Measurements from ENCODE around the gene FMO5. TPM values are rescaled to one million over a fixed set of nuclear protein-coding genes. Genes with fewer than 3 reads are reported as not detected.

The FMO5 gene
- total RNA-seq, 1 experiment from 2014 or later, result 0.61 TPM

DNA sequence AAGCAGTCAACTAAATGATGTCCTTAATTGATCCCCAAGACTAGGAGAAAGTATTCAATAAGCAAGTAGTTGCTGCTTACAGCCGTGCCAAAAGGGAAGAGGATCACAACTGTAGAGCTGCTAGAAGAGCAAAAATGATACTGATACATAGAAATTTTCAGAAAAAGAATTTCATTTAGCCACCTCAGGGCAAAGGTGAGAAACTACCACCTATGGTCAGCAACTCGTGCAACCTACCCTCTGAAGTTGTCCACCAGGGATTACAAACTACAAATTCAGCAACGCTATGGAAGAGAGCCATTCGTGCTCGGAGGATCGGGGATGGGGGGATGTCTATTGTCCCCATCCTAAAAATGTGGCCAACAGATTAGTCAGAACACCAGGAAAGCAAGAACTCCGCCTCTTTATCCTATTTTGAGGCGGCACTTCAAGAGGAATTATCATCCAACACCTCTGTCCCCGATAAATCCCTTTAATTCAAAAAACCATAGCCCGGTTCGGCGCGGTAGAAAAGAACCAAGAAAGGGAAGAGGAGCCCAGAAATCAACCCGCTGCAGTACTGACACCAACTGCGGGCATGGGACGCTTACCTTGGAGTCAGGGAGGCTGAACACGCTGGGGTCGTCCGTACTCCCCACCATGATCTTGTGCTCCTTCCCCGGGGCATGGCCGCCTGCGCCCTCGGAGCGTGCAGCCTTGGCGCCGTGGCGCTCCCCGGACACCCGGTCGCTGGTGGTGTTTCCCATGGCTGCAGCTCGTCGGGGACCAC, 53.6 kb downstream of the FMO5 start:
- intact Hi-C loops (cut with micrococcal nuclease; ENCODE audit: unreplicated experiment), result loop anchor here (1.0 to 5.0 kb wide), 5 partner anchors 53 to 221 kb away; partner anchors contain the start of gene FMO5

DNA sequence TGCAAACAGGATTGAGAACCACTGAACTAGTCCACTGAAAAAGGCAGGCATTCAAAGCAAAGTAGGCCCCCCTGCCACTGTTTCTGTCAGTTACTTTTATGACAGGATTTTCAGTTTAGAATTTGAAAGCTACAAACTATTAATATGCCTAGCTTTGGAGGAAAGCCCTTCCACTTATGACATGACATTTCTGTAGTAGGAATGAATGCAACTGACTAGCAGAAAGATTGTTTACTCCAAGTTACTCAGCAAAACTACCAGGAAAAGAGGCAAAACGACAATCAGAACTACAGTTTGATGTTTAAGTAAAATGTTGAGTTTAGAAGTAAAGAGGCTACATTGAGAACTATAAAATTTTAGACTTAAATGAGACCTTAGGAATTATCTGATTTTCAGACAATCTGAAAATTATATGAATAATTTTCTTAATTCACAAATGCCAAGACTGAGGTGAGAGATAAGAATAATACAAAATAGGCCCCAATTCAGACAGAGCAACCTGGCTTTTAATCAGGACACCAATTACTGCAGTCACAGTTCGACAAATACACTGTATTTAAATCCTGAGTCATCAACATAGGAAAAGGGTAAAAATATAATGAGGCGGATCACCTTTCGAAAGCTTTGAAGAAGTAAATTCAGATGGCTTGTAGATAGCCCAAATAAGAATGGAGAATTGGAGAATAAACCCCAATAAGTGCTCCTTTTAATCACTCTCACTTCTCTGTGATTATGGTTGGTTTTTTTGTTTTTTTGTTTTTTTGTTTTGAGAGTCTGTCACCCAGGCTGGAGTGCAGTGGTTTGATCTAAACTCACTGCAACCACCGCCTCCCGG, 55.1 kb downstream of the FMO5 start:
- CTCF ChIA-PET, result interaction anchor here (0.9 kb wide), 1 partner anchor 8 kb away, joined by 3 read pairs; no protein-coding TSS in a partner anchor
- peaks cover 39% of the 10 kb centered on the region for H3K36me3 Mint-ChIP-seq (ENCODE audit: insufficient read depth, unreplicated experiment)
- H3K4me1 Mint-ChIP-seq (ENCODE audit: low read depth, unreplicated experiment), result peaks cover 39% of the 10 kb centered on the region
- intact Hi-C loops (cut with micrococcal nuclease; ENCODE audit: unreplicated experiment), result loop anchor here (5.0 kb wide), 2 partner anchors 88 to 222 kb away; no protein-coding TSS in a partner anchor
- H3K9me3 Mint-ChIP-seq (ENCODE audit: low read depth, unreplicated experiment), result no peaks in the 10 kb centered on the region
- H3K27ac Mint-ChIP-seq (ENCODE audit: unreplicated experiment), result no peak overlapping the region
- no peaks in the 10 kb centered on the region for H3K27me3 Mint-ChIP-seq (ENCODE audit: unreplicated experiment)
- no peak for DNase-seq
- BruUV-seq (replicated peaks), result no TSS peak
- TF ChIP-seq, protein P1, sequence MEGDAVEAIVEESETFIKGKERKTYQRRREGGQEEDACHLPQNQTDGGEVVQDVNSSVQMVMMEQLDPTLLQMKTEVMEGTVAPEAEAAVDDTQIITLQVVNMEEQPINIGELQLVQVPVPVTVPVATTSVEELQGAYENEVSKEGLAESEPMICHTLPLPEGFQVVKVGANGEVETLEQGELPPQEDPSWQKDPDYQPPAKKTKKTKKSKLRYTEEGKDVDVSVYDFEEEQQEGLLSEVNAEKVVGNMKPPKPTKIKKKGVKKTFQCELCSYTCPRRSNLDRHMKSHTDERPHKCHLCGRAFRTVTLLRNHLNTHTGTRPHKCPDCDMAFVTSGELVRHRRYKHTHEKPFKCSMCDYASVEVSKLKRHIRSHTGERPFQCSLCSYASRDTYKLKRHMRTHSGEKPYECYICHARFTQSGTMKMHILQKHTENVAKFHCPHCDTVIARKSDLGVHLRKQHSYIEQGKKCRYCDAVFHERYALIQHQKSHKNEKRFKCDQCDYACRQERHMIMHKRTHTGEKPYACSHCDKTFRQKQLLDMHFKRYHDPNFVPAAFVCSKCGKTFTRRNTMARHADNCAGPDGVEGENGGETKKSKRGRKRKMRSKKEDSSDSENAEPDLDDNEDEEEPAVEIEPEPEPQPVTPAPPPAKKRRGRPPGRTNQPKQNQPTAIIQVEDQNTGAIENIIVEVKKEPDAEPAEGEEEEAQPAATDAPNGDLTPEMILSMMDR (IDR thresholded peaks at IDR 0.05; ENCODE audit: unreplicated experiment), result no peak
- H3K4me3 Mint-ChIP-seq (ENCODE audit: low read depth, unreplicated experiment), result peak overlapping the region; percentile 100

More for the DNA sequence above, 53.6 kb downstream of the FMO5 start:
- no peaks in the 10 kb centered on the region for H3K27me3 Mint-ChIP-seq (ENCODE audit: unreplicated experiment)
- H3K4me1 Mint-ChIP-seq (ENCODE audit: low read depth, unreplicated experiment), result peaks cover 39% of the 10 kb centered on the region
- H3K36me3 Mint-ChIP-seq (ENCODE audit: insufficient read depth, unreplicated experiment), result peaks cover 33% of the 10 kb centered on the region
- H3K4me3 Mint-ChIP-seq (ENCODE audit: low read depth, unreplicated experiment), result peak overlapping the region; percentile 100
- DNase-seq, result no peak
- peak overlapping the region; percentile 99 for H3K27ac Mint-ChIP-seq (ENCODE audit: unreplicated experiment)
- no peaks in the 10 kb centered on the region for H3K9me3 Mint-ChIP-seq (ENCODE audit: low read depth, unreplicated experiment)
- TF ChIP-seq, protein P1 (IDR thresholded peaks at IDR 0.05; ENCODE audit: unreplicated experiment), result no peak
- no TSS peak for BruUV-seq (replicated peaks)
- CTCF ChIA-PET, result interaction anchor here (0.5 to 1.0 kb wide), 3 partner anchors 51 to 72 kb away, joined by 3 to 4 read pairs (median 4); partner anchors contain the start of gene CHD1L

DNA sequence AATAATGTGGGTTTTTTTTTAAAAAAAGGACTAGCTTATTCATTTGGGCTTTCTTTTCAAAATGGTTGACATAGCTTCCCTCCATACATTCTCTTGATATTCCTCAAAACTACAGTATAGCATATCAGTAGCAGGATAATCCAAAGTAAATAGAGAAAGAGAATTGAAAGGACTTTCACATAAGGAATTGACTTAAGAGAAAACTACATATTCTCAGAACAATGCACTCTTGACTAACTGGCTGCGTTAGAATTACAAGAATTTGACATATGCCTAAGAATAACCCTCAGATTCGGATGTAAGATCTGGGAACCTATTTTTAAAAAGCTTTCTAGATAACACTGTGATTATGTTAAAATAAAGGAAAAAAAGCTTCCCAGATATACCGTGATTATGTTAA, 56.0 kb downstream of the FMO5 start:
- TF ChIP-seq, protein P1 (IDR thresholded peaks at IDR 0.05; ENCODE audit: unreplicated experiment), result no peak
- H3K27me3 Mint-ChIP-seq (ENCODE audit: unreplicated experiment), result no peaks in the 10 kb centered on the region
- intact Hi-C loops (cut with micrococcal nuclease; ENCODE audit: unreplicated experiment), result no loop called here
- CTCF ChIA-PET, result interaction anchor here (0.6 to 1.1 kb wide), 2 partner anchors 58 to 74 kb away, joined by 3 read pairs; no protein-coding TSS in a partner anchor
- DNase-seq, result no peak
- no peaks in the 10 kb centered on the region for H3K9me3 Mint-ChIP-seq (ENCODE audit: low read depth, unreplicated experiment)
- H3K36me3 Mint-ChIP-seq (ENCODE audit: insufficient read depth, unreplicated experiment), result peaks cover 39% of the 10 kb centered on the region
- peaks cover 36% of the 10 kb centered on the region for H3K4me1 Mint-ChIP-seq (ENCODE audit: low read depth, unreplicated experiment)
- no peak overlapping the region for H3K27ac Mint-ChIP-seq (ENCODE audit: unreplicated experiment)
- no peak overlapping the region for H3K4me3 Mint-ChIP-seq (ENCODE audit: low read depth, unreplicated experiment)
- no TSS peak for BruUV-seq (replicated peaks)

GRCh38 chr1:147168626-147169058, 56.5 kb downstream of the FMO5 start:
- CTCF ChIA-PET, result interaction anchor here (0.6 to 1.1 kb wide), 3 partner anchors 57 to 75 kb away, joined by 3 read pairs; partner anchors contain the start of gene CHD1L
- peaks cover 37% of the 10 kb centered on the region for H3K36me3 Mint-ChIP-seq (ENCODE audit: insufficient read depth, unreplicated experiment)
- peaks cover 31% of the 10 kb centered on the region for H3K4me1 Mint-ChIP-seq (ENCODE audit: low read depth, unreplicated experiment)
- intact Hi-C loops (cut with micrococcal nuclease; ENCODE audit: unreplicated experiment), result no loop called here
- no peak overlapping the region for H3K4me3 Mint-ChIP-seq (ENCODE audit: low read depth, unreplicated experiment)
- H3K27ac Mint-ChIP-seq (ENCODE audit: unreplicated experiment), result no peak overlapping the region
- H3K27me3 Mint-ChIP-seq (ENCODE audit: unreplicated experiment), result no peaks in the 10 kb centered on the region
- TF ChIP-seq, protein P1 (IDR thresholded peaks at IDR 0.05; ENCODE audit: unreplicated experiment), result no peak
- H3K9me3 Mint-ChIP-seq (ENCODE audit: low read depth, unreplicated experiment), result no peaks in the 10 kb centered on the region
- DNase-seq, result peak; percentile 11
- no TSS peak for BruUV-seq (replicated peaks)

Measured in Calu3 (cell line).